ENCODE data around the gene STKLD1. TPM values are rescaled to one million over a fixed set of nuclear protein-coding genes. Genes with fewer than 3 reads are reported as not detected.
"Not testable (repeated sequence)": the region's sequence is repeated elsewhere in the genome, so short reads cannot be mapped to it uniquely, and the experiment has no call there.

The STKLD1 gene
- total RNA-seq, 1 donor from 2014 or later: 1.6 TPM

DNA sequence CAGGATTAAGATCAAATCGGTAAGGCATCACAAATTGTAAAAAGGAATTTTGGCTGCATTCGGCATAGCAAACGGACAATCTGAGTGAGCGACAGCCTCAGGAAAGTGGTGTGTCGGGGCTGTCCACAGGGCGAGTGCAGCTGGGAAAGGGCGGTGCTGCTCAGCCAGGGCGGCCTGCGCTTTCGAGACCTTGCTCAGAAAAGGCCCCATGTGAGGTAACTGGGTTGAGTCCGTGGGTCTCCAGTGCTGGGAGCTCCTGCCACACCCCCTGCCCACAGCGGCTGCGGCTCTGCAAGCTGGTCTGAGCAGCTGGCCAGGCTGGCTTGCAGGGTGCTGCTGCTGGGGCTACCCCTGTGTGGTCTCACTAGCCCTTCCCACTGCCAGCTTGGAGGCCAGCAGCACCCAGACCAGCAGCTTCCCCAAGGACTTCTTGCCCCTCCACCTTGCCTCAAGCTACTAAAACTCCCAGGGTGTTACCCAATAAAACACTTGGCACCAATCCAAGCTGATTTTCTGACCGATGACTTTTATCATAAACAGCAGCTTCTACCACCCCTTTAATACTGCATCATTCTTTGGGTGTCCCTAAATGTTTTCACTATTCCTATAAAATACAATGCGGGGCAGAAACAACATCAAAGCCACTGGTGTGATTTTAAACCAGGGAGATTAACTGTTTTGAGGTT is 13.7 kb upstream of the STKLD1 start:
- no peak for DNase-seq

DNA sequence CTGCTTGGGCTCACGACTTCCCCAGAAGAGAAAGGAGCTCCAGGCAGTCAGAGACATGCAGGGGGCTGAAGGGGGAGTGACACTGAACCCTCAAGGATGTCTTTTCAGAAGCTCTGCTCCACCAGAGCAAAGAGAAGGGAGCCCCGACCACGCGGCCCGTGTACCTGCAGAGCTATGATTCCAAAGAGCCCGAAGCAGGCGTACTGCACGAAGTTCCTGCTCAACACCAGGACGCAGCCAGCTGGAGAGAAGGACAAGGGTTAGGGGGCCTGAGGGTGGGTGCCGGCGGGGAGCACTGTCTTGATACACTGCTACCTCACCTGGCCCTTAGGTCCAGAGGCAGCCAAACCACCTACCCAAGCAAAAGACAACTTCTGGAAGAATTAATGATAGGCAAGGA is 9.7 kb upstream of the STKLD1 start:
- no peak for DNase-seq

DNA sequence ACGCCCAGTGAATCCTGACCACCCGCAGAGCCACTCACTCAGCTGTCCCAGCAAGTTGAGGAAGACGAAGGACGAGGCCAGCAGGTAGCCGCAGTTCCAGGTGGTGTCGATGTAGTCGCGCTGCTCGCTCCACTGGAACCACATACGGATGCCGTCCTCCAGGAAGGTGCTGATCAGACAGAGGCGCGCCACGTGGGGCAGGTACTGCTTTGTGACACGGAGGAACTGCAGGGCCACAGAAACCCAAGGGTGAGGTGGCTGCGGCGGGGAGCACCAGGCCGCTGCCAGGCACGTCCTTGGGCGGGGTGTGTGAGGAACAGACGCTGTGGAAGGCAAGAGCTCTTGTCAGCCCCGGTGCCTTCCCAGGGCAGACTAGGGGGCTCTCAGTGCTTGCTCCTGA is 8.9 kb upstream of the STKLD1 start:
- no peak for DNase-seq

GRCh38 chr9:133367778-133368177 is 8.4 kb upstream of the STKLD1 start:
- DNase-seq: no peak

DNA sequence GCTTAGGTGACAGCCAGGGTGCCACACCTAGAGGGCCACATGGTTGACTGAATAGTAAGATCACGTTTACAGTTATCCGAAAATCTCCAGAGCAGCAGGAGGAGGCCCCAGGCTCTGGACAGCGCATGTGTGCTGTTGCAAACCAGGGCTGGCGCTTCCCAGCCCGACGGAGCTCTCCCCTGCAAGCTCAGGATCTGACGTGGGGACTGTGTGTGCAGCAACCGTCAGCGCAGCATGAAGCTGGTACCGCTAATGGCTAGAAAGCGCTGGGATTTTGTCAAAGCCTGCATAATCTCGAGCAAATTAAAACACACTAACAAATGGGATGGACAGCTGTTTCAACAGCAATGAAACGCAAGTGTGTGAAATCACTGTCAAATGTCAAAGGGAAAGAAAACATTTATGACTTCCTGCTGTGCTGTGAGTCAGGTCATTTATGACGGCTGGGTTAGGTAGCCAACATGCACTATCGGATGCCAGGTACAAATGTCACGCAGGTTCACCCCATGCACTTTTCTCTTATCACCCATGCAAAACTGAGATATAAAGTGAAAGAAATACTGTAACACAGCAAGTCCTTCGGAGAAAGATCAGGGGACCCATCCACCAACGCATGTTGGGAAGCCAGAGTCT is 7.8 kb upstream of the STKLD1 start:
- no peak for DNase-seq

GRCh38 chr9:133369422-133369821 is 6.7 kb upstream of the STKLD1 start:
- no peak for DNase-seq

DNA sequence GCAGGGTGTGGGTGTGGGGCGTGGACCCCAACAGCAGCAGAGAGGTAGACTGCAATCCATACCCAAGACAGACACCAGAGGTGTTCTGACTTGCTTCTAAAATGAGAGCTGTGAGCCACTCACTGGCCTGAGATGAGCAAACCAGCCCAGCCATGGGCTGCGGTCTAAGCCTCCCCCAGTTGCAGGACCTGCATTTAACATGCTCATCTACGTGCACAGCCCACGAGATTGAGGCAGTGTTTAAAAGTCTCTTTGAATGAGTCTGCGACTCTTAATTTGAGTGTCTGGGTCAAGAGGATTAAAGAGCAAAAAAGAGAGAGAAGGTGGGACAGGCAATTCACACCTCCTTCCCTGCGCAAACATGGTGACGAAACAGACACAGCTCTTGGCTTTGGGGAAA is 6.2 kb upstream of the STKLD1 start:
- no peak for DNase-seq

GRCh38 chr9:133370685-133371084 is 5.5 kb upstream of the STKLD1 start:
- DNase-seq: no peak

DNA sequence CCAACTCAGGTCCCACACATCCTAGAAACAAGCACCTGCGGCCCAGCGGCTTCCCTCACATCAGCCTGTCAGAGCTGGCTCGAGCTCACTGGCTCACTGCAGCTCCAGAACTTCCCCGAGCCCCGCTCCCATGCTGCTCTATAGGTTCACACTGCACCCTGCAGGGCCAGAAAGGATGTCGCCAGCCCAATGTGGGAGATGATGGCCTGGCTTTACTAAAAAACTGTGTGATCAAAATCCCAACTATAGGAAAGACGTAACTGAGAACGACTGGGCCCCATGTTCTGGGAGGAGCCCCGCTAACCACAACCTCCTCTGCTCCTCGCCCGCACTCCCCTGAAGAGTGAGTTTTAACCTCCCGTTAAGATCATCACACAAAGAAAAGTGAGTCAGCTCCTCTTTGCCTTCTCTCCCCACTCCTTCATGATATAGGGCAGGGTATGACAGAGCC is 4.9 kb upstream of the STKLD1 start:
- no peak for DNase-seq

GRCh38 chr9:133372144-133372543 is 4.0 kb upstream of the STKLD1 start:
- DNase-seq: no peak

DNA sequence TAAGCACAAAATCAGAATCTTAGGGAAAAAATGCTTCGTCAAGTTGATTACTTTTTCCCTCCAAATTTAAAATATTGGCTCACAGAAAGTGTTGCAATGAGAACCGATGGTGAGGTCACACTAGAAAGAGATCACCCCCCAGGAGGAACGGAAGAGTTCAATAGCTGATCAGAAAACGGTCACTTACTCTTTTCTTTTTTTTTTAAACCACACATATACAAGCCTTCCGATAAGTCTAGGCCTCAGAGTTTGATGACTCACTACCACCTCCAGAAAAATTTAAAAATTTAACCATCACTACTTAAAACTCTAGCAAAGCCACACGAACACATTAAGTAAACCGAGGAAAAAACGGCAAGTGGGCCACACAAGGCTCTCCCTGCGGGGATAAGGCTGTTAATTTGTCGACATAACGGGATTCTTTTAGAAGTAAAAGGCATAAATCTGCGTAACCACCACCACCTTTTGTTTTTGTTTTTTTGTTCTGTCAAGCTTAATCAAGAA is 1.5 kb upstream of the STKLD1 start:
- no peak for DNase-seq

- no peak for DNase-seq
These were observed 946 bp upstream of the STKLD1 start for GRCh38 chr9:133375116-133375723.

DNA sequence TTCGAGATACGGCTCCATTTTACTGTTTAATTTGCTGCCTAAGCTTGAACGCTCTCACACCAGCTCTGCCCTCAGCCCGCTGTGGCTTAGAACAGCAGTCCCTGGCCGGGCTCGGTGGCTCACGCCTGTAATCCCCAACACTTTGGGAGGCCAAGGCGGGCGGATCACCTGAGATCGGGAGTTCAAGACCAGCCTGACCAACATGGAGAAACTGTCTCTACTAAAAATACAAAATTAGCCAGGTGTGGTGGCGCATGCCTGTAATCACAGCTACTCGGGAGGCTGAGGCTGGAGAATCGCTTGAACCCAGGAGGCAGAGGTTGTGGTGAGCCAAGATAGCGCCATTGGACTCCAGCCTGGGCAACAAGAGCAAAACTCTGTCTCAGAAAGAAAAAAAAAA is 1.1 kb downstream of the STKLD1 start:
- DNase-seq: not testable (repeated sequence)

DNA sequence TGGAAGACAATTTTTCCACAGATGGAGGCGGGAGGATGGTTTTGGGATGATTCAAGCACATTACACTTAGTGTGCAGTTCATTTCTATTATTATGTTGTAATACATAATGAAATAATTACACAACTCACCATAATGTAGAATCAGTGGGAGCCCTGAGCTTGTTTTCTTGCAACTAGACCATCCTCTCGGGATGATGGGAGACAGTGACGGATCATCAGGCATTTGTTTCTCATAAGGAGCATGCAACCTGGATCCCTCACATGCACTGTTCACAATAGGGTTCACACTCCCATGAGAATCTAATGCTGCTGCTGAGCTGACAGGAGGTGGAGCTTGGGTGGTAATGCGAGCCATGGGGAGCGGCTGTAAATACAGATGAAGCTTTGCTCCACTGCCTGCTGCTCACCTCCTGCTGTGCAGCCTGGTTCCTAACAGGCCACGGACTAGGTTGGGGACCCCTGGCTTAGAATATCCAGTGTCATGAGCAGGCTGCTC is 1.6 kb downstream of the STKLD1 start:
- no peak for DNase-seq

DNA sequence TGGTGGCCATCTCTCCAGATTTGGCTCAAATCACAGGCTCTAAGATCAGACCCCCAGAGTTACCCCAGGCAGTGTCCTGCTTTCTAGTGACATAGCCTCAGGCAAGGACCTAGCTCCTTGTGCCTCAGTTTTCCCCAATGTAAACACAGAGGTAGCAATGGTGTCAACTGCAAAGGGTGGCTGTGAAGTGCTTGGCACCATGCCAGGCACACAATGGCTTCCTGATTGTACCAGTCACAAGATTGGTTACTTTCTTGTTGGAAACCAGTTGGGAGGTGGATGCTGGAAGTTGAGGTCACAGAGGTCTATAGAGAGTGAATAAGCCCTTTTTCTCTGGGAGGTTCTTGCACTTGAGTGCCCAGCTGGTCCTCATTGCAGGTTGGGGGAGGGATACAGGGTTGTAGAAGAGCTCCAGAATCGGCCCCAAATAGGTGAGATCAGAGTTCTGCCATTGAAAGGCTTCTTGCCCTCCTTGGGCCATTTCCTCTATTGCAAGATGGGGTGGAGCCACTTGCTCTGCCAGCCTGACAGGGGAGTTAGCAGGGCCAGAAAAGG is 2.3 kb downstream of the STKLD1 start:
- DNase-seq: no peak

- DNase-seq: peak; percentile 34
These were observed 3.3 kb downstream of the STKLD1 start for GRCh38 chr9:133379153-133380086.

DNA sequence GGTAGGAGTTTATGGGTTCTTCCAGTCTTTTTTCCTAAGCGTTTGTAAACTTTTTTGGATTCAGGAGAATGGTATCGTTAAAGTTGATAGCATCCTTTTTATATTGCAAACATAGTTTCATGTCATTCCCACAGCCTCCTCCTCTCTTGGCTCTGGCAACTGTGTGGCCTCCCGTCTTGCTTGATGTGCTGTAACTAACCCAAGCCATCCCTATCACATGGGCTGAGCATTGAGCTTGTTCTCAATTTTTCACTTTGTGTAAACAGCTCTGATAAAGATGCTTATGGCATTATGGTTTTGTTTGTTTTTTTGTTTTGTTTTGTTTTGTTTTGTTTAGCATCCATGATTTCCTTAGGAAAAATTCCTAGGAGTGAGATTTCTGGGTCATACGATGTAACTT is 4.6 kb downstream of the STKLD1 start:
- no peak for DNase-seq

DNA sequence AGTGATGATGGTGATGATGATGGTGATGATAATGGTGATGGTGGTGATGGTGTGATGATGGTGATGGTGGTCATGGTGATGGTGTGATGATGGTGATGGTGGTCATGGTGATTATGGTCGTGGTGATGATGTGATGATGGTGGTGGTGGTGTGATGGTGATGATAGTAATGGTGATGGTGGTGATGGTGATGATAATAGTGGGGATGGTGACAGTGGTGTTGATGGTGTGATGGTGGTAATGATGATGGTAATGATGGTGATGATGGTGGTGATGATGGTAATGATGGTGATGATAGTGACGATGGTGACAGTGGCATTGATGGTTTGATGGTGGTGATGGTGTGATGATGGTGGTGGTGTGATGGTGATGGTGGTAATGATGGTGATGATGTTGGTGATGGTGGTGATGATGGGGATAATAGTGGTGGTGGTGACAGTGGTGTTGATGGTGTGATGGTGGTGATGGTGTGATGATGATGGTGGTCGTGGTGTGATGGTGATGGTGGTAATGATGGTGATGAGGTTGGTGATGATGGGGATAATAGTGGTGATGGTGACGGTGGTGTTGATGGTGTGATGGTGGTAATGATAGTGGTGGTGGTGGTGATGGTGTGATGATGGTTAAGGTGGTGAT is 6.5 kb downstream of the STKLD1 start:
- no peak for DNase-seq

DNA sequence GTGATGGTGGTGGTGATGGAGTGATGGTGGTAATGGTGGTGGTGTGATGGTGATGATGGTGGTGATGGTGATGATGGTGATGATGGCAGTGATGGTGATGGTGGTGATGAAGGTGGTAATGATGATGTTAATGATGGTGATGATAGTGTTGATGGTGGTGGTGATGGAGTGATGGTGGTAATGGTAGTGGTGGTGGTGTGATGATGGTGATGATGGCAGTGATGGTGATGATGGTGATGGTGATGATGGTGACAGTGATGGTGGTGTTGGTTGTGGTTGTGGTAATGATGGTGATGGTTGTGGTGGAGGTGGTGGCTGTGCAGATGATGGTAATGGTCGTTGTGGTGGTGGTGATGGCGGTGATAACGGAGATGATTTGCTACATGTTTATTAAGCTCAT is 7.3 kb downstream of the STKLD1 start:
- no peak for DNase-seq

DNA sequence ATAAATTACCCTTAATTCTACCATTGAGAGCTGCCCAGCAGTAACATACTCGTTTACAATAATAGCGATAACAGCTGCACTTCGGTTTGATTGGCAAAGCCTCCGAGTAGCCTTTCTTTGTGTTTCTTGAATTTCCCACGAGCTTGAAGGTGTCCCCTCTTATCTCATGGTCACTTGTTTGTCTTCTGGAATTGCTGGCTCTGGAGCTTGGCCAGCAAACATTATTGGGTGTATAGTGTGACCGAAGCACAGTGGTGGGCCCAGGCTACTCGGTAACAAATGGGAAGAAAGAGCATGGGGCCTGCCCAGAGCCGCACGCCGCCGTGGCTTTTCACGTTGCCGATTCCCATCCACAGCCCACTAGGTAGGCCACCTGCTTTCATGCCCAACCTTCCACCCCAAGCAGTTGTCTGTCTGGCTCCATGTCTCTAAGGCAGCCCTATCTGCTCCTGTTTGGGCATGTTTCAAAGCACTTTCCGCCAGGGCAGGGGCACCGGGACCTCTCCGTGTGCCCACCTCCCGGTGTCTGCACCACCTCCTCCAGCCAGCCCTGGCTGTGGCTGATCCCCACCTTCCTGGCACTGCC is 8.7 kb downstream of the STKLD1 start:
- DNase-seq: no peak

DNA sequence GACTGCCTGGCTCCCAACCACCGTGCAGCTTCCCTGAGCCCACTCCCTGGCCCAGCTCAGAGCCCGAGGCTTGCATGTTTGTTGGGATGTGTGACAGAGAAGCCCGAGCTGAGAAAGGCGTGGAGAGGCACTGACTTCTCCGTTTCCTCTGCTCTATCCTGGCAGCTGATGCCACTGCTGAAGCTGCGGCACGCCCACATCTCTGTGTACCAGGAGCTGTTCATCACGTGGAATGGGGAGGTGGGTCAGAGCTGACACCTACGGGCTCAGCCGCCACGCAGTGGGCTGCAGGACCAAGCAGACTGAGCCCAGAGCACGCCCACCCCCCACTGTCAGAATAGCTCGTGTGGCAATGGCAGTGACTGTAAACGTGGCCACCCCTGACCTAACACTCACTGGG is 9.3 kb downstream of the STKLD1 start:
- DNase-seq: peak; percentile 51

Measured in occipital lobe (tissue), 2 donors.